Right lobe of liver (tissue), 4 donors: ENCODE measurements around the gene KRTAP5-6.

Source experiments
- CTCF ChIP-seq, 4 donors: fragments of 200-600 bp in 3 of 4; fragments of 450-650 bp in 1 of 4; IDR thresholded peaks; one replicate each; pipeline versions ENCODE4 v1.5.1 to v1.8.0; 2016 to 2022; ENCODE audit warnings: antibody characterized with exemption in 4 of 4, mild to moderate bottlenecking in 2 of 4
- POLR2A ChIP-seq: fragments of 450-650 bp; IDR thresholded peaks from one replicate; pipeline ENCODE4 v1.6.1; 2017; ENCODE audit warnings: antibody characterized with exemption, mild to moderate bottlenecking
- donor health status: DM: no; HTN: no; CAD: no.
- donor health status: DM: no; HTN: no; CAD: no.
- donor health status: DM: no; HTN: yes; CAD: no.

DNA sequence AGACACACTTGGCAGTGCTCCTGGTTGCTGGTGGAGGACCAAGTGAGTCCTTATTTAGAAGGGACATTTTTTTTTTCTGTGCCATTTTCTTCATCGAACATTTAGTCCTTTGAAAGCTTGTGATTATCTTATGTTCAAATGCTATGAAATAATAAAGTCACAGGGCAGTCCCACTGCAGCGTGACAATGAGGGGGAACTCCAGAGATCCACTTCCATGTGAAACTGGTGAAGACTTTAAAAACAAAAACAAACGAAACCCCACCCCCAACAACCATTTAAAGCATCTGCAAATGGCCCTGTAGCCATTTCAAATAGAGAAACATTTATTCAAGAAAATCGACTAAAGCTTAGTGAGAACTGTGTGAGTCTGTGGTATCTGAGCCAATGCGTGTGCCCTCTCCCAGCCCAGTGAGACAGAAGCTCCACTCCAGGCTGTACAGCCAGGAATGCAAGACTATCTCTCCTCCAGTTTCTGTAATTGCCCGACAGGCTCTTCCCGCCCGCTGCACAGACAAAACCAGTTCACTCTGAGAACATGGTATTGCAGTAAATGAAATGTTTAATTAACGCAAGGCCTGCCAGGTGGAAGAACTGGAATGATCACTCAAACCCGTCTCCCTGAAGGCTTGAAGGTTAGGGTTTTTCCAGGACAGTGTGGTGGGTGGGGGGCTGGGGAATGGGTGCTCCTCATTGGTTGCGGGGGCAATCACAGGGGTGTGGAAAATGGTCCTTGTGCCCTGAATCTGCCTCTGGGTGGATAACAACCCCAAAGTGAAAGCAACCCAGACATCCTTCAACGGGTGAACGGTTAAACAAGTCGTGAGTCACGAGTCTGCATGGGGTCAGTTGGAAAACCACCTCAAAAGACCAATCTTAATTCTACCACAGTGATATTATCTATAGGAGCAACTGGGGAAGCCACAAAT is 8.4 kb downstream of the KRTAP5-6 start:
- no peak for TF ChIP-seq POLR2A
- no peak for TF ChIP-seq CTCF (IDR thresholded peaks at IDR 0.05)
